NCI-H526 (cell line): Measurements from ENCODE around the gene PDE9A.

Experiments
- DNase-seq, 2 experiments: peaks; one replicate each; lab custom pipeline; 2025; lab: John Stamatoyannopoulos, UW

PDE9A gene

DNA sequence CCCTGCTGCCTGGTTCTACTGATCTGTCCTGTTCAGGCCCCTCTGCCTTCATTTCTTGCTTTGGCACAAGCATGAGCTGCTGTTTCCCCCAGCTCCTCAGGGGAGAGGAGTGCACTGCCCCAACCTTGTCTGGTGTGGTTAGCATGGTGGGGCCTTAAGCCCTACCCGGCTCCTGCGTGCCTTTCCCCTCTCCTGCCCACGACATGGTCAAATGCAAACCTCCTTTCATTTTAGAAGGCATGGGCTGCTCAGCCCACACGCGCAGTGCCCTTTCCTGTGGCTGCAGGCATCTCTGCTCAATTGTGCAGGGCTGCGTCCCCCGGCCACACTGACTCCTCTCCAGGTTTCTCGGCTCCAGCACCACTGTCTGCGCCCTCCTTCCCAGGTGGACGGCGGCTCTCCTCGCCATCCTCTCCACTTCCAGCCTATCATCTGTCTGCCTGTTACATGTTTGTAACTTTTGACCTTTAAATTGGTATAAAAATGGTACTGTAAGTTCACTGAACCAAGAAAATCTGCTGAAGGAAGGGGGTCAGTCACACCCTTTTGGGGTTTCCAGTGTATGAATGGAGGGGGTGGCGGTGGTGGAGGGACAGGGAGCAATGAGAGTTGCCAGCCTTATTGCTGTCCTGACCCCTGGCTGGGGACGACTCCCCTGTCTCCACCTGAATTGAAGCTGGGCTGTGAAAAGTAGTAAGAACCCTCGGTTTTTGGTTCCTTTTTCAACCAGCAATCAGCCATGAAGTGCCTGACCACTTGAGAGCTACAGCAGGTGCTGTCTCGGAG lies 5.1 kb downstream of the PDE9A start:
- no peak for DNase-seq

DNA sequence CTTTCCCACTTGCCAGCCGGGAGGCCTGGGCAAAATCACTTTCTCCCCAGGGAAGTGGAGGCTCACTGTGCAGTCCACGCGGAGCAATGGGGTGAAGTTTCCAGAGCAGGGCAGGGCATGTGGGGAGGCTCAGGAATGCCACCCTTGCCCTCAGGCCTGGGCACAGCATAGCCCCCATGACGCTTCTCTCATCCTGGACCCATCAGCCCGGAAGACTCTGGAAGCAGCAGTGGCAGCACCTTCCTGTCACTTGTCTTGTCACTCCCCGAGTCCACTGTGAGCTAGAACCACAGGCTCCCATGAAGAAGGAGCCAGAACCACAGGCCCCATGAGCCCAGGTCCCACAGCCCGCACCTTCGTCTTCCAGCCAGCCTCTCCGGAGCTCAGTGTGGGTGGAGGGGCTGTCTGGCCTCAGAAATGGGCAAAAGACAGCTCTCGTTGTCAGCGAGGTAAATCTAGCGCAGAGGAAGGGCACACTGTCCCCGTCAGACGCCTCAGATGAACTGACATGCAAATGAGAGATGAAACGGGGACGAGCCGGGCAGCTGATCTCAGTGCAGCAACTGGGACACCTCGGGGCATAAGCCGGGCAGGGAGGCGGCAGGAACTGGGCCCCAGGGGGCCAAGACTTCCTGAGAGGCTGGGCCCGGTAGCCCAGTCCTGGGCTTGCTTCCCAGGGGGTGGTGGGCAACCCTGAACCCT lies 6.1 kb downstream of the PDE9A start:
- DNase-seq = peak; percentile 75 to 93

DNA sequence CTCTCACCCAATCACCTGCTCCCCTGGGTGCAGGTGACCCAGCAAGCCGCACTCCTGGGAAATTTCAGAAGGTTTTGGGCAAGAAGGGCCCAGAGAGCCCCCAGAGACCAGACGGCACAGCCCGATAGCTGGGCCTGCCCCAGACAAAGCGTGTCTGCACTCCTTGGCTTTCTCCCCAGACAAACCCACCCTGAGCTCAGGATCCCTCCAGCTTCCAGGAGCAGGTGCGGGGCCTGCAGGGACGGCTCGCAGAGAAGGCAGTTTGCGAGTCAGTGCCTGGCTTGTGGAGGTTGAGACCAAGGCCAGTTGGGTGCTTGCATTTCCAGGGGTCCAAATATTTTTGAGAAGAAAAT lies 6.7 kb downstream of the PDE9A start:
- DNase-seq = peak in 1 of 2 experiments; percentile 64

DNA sequence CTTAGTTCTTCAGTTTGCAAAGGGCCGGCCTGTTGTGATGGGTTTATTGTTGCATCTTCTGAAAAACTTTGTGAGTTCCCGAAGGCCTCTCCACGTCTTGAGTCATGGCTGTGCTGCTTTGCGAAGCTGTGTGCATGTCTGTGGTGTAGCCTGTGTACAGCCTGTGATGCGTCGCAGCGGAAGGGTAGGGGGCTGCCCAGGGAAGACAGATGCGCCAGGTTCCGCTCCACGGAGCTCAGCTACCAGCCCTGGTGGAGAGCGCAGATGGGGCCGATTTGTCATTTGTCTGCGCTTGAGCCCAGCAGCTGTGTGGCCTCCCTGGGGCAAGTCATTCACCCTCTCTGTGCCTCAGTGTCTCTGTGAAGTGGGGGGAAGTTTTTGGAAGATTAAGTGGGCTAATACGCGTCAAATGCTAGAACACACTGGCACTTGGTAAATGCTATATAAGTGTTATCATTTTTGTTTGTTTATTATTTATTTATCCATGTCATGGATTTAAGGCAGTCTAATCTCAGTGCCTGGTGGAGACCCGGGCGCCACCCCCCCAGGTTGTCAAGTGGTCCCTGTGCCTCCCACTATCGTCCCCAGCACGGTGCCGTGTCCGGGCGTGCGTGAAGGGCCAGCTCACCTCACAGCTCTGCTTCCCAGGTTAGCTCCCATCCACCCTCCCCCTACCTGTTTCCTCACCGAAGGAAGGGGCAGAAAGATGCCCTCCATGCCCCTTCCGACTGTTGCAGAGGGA lies 8.4 kb downstream of the PDE9A start:
- peak in 1 of 2 experiments; percentile 60 for DNase-seq

DNA sequence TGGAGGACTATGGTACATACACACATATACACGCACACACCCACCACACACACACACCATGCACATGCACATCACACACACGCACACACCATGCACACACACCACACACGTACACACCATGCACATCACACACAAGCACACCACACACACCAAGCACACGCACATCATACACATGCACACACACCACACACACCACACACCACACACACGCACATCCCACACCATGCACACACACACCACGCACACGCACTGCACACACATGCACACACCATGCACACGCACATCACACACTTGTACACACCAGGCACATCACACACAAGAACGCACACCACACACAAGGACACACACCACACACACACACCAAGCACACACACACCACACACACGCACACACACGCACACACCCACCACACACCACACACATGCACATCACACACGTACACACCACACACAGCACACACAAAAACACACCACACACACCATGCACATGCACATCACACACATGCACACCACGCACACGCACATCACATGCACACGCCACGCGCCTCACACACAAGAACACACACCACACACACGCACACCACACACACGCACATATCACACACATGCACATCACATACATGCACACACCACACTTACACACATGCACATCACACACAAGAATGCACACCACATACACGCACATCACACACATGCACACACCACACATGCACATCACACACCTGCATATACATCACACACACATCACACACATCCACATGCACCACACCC lies 9.2 kb downstream of the PDE9A start:
- no peak for DNase-seq

DNA sequence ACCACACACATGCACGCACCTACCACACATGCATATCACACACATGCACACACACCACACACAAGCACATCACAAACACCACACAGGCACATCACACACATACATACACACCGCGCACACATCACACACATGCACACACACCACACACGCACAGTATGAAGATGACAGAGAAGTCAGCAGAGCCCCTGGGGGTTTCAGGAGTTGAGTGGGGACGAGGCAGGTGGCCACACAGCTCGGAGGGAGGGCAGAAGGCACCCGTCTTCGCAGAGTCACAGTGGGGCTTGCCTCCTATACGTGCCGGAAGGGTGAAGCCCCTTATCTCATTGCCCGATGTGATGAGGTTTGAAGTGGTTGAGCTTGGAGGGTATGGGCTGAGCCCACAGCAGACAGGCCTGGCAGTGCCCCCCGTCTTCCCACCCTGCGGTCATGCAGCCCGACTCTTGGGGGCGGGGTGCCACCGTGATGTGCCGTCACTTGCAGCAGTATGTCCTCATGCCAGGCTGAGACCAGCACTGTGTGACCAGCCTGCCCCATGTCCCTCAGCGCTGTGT lies 9.9 kb downstream of the PDE9A start:
- no peak for DNase-seq

DNA sequence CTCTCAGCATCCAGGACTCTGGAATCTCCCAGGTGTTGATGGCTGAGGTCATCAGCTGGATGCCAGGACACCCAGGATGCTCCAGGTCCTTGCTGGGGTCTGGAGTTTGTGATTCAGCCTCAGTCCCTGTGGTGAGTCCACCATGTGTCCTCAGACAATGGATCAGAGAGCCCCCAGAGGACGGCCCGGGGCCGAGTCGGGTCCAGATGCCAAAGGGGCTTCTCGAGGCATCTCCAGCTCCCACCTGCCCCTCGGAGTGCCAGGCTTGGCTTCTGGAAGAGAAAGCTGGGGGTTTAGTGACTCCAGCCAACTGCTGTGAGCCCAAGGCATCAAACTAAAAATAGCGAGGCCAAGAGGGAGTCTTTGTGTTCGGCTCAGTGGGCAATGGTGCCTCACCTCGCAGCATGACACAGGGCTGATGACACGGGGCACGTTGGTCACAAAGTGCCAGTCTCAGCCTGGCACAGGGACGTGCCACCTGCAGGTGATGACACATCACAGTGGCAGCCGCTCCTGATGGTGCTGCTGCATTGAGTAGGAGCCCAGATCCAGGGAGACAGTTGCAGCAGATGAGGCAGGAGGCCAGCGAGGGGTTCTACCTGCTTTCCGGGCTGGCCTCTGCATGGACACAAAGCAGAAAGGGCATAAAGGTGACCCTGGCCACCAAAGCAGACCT lies 10.6 kb downstream of the PDE9A start:
- DNase-seq = no peak

DNA sequence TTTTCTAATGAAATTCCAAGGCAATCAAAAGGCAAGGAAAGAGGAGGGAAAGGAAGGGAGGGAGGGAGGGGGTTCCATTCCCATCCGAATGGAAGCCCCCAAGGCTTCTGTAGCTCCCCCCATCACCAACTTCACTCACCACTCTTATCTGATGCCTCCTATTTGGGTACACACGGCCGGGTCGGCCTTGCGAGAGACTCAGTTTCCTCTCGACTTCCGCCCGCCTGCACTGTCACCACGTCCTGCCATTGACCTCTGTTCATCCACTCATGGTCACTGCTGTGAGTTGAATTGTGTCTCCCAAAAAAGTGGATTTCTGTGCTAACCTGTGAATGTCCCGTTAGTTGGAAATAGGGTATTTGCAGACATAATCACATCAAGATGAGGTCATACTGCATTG lies 11.2 kb downstream of the PDE9A start:
- no peak for DNase-seq

DNA sequence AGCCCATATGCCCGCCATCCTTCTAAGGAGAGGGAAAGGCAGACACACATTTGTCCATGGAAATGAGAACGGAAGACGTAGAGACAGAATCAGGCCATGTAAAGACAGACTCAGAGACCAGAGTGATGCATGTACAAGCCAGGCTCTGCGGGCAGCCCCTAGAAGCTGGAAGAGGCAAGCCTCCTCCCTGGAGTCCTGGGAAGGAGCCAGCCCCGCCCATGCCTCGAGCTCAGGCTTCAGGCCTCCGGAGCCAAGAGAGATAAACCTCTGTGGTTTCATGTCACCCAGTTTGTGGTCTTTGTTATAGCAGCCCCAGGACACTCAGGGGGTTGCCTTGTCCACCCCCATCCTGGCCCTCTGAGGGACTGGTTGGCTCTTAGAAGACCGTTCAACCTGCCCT lies 11.6 kb downstream of the PDE9A start:
- no peak for DNase-seq

DNA sequence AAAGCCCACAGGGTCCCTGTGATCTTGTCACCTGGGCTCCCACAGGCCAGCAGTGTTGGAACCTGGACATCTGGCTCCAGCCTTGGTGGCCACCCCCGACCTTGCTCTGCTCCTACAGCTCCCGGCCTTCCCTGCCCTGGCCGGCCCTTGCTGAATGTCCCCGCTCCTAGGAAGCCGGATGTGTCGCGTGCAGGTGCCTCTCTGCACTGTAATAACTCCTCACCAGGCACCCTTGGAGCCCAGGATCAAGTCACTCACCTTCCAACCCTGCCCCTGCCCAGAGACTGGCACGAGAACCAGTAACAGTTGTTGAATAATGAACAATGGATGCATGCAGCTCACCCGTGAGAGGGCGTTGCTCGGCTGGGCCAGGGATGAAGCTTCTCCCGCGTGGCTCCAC lies 12.1 kb downstream of the PDE9A start:
- no peak for DNase-seq

DNA sequence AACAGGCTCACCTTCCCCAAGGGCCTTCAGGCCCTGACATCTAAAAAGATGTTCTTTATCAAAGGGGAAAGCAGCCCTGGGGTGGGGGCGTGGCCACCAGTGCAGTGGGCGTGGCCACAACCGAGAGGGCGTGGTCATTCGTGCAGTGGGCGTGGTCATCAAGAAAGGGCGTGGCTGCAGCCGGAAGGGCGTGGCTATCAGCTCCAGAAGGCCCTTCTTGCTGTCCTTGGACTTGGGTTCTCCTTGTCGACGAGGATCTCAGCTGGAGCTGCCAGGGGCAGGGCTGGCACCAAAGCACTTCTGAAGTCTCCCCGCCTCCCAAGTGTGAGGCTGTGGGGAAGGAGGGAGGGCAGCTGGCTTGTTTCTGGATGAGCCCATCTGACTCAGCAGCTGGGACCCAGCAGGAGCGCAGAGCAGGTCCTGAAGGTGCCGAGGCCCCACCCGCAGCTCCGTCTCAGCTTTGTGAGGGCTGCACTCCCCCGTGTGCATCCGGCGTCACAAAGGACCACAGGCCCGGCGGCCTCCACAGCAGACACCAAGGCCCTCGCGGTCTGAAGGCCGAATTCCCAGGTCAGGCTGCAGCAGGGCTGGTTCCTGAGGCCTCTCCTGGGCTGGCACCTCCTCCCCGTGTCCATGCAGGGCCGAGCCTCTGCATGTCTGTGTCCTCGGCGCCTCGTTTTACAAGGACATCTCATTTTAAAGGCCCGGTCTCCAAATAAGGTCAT lies 12.8 kb downstream of the PDE9A start:
- DNase-seq = no peak

DNA sequence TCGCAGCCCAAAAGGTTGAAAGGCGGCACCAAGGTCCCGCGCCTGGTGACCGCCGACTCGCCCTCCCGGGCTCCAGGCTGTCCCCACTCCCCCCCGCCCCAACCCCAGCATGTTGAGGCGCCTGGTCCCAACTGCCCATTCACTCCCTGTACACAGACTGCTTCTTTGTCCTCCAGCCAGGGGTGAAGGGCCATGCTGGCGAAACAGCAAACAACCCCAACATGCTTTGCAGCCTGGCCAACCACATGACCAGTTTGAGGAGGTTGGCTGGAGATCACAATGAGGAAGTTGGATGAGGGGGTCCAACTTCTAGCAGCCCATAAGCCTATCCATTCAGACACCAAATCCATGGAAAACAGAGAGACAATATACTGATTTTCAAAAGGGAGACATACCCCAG lies 13.5 kb downstream of the PDE9A start:
- DNase-seq = no peak

DNA sequence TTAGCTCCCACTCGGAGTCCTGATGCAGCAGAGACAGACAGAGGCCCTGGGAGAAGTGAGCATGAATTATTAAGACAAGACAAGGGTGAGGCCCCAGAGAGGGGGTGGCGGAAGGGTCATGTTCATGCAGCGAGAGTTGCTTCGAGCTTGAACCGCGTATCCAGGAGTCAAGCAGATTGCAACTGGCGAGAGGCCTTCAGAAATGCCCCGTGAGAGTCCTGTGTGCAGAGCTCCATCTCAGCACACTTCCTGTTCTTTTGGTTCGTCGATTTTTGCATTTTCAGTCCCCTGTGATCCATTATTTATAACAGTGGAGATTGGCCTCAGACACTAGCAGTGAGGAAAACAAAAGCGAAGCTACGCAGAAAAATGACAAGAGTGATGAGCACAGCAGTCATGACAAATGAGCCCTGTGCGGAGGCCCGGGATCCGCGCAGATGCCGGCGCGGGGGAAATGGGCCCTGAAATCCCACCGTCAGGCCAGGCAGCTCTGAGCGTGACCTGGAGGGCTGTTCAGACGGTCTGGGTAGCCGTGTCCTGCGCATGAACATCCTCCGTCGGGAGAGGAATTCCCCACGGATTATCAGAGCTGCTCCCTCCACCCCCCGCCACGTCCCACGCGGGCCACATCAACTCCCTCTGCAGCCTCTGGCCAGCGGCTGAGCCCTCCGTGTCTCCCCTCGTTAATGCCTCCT lies 15.0 kb downstream of the PDE9A start:
- no peak for DNase-seq

DNA sequence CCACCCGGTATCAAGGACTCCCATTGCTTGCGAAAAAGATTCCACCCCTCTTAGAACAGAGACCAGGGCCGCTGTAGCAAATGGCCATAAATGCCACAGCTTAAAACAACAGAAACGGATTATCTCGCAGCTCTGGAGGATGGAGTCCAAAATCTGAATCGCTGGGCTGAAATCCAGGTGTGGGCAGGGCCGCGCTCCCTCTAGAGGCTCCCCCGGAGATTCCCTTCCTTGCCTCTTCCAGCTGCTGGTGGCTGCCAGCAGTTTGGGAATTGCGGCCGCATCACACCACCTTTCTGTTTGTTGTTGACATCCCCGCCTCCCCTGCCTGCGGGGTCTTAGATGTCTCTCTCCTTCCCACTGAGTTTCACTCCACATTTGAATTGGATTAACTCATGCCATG lies 15.6 kb downstream of the PDE9A start:
- no peak for DNase-seq

DNA sequence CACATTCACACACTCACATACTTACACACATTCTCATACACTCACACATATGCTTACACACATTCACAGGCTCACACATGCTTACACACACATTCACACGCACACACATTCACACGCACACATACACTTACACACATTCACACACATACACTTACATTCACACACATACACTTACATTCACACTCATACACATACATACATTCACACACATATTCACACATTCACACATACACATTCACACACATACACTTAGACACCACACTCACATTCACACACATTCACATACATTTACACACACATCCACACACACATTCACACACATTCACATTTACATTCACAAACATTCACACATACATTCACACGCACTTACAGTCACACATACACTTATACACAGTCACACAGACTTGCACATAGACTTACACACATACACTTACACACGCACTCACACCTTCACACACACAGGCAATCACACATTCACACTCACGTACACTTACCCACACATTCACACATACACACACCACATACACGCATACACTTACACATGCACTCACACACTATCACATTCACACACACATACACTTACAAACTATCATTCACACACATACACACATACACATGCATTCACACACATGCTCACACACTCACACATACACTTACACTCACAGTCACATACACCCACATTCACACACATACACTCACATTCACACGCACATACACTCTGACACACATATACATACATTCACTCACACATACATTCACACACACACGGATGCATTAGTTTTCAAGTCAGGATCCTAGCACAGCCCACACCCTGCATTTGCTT lies 16.8 kb downstream of the PDE9A start:
- DNase-seq = no peak

DNA sequence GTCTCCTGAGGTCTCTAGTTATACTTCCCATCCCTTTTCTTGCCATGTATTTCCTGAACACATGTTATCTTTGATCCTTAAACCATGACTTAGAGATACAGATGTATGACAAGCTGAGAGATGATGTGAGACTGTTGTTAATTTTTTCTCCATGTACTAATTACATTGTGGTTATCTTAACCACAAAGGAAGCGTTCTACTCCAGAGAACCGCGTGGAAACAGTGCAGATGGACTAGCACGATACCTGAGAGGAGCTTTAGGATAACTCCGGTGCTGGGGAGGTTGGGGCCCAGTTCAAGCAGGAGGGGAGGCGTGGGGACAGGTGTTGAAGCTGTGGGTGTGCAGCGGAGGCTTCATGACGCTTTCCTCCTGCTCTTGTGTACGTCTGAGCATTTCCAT lies 17.5 kb downstream of the PDE9A start:
- no peak for DNase-seq

DNA sequence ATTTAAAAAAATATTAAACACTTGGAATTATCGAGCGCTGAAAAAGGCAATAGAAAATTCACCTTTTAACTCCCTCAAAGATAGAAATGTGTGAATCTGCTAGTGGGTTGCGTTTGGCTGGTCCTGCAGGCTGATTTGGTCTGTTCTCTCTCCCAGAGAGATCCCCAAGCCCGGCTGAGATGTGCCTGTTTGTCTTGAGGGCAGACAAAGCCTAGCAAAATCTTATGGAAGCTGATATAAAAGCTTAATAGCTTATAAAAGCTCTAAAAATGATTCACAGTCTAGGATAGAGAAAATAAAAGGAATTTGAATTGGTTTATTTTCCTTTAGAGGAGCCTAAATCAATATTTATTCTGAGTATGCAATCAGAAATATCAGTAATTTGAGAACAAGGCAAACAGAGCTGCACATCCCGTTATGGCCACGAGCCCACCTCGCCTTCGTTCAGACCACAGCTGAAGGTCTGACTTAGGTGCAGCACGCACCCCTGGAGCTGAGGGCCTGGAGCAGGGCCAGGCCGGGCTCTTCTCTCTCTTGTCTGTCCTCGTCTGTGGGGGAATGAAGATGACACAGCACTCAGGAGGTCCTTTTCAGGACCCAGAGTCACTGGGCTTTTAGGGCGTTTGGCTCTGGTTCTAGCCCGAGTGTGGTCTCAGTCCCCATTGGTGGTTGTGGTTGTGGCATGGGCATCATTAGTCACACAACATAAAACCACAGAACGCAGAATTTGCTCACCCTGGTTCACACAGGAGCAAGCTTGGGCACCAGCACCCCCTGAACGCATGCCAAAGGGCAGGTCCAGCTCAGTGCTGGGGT lies 18.6 kb downstream of the PDE9A start:
- DNase-seq = no peak

DNA sequence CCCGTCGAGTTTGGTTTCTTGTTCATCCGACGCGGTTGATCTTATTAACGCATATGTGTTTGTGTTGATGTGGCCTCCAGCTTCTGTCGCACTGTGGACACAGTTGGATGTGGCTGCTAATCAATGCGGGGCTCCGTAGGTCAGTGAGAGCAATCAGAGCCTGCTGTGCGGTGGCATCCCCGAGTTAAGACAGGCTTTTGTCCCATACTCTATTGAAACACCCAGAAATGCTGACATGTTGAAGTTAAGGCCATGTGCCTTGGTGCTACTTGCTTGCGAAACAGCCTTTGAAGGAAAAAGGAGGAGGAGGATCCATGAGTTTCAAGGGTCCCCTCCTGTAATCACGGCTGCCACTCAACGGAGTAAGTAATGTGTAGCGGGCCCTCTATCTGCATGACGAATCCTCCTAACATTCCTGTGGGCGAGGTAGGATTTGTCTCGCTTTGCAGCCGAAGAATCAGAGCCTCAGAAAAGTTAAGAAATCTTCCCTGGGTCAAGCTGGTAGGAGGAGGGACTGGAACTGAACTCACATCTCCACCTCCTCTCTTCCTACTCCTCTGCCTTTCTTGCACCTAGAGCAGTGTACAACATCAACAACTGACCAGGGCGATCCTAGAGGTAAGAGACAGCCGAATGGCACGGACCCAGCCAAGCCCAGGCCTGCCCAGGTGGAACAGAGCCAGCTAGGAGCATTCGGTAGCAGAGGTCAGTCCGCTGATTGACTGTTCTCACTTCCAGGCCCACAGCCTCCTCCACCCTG lies 19.5 kb downstream of the PDE9A start:
- DNase-seq = no peak
